Right renal pelvis (tissue), 4 donors: ENCODE data around the gene LYZL1. TPM values are rescaled to one million over a fixed set of nuclear protein-coding genes. Genes with fewer than 3 reads are reported as not detected.
"Not testable (repeated sequence)": the region's sequence is repeated elsewhere in the genome, so short reads cannot be mapped to it uniquely, and the experiment has no call there.

Source experiments
- DNase-seq, 4 donors: peaks; one replicate each; pipeline ENCODE4 v3.0.0-alpha.2; 2013; ENCODE audit warnings: low read depth in 4 of 4, low spot score in 3 of 4, missing footprints in 1 of 4
- polyA plus RNA-seq, 4 donors: library from polyadenylated mRNA; unstranded; fragments of 120-200 nt; gene quantifications; one replicate each; pipeline ENCODE4 v1.2.1, GENCODE V29; 2013; ENCODE audit not compliant: insufficient read length in 4 of 4

The LYZL1 gene
- polyA plus RNA-seq, 4 donors: not detected

DNA sequence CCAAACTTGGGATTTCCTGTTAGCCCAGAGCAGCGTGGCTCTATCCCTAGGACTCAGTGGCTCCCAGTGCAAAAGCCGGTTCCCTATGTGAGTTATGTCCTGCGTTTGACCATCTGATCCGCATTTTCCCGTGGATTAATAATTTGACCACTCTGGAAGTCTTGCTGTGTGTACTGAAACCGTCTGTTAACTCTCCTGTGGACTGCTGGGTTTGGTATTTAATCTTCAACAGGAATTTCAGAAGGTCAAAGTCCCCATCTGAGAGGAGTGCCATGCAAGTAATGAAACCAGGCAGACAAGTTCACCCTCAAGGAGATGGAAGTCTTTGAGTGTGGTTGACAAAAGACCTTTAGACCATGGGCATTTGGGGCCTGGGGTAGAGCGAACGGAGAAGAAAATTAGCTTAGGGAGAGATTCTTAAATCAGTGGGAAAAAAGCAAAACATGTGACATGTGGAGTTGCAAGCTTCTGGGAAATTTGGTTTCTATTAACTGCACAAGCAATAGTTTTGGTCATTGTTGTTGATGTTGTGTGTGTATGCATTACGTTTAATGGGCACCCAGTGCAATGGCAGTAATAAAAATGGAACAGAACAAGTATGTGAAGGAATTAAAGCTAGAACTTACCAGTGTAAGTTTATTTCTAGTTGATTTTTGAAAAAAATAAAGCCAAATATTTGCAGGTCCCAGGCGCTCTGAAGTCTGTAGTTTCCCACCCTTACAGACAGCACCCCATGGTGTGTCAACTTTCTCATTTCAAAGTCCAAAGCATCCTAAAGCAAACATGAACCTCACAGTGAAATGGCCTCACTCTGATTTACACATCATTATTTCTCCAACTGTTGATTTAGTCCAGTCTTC lies 38.2 kb downstream of the LYZL1 start:
- DNase-seq: no peak

DNA sequence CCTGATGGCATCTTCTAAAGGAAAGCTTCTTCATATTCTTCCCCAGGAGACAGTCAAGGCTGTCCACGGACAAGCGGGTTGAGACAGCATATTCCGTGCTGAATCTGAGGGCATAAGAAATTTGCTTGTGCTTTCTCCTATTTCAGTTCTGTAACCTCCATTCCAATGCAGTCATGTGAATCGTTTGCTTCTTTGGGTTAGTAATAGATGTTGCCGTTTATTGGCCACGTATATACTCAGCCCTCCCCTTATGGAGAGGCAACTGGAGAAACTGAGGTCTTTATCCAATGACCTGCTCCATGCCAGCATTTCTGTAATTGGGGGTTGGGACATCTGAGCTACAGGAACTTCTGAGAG lies 38.9 kb downstream of the LYZL1 start:
- no peak for DNase-seq

DNA sequence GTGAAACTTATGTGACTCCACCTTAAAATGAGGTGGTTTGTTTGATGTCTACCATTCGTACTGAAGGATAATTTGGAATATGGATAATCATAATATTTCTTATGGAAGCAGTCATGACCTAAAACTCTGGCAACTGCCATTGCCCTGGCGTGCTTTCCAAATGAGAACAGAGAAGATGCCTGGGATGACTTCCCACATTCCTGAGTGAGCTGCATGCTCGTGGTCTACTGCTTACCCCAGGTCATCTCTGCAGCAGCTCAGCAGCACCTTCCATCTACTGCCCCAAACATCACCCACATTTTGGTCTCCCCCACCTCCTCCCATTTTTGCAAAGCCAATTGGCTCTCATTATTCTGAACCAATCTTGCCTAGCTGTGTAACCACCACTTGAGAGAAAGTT lies 40.1 kb downstream of the LYZL1 start:
- DNase-seq: no peak

DNA sequence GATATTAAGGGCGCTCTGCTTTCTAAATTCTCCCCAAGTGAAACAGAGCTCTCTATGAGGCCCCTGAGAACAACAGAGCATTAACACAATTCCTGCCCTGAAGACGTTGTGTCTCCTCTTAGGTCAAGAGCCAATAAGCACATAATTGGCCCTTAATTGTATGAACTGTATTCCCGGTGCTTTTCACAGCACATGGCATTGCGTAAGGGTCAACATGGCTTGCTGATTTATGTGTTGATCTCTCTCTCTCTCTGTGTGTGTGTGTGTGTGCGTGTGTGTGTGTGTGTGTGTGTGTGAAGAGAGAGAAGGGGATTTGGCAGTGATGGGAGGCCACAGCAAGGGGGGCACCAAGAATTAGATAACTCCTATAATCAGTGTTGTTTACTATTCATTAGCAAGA lies 40.5 kb downstream of the LYZL1 start:
- DNase-seq: no peak

- no peak for DNase-seq
Measured at GRCh38 chr10:29332061-29332760, 43.3 kb downstream of the LYZL1 start.

GRCh38 chr10:29332761-29333148 lies 43.9 kb downstream of the LYZL1 start:
- DNase-seq: no peak

DNA sequence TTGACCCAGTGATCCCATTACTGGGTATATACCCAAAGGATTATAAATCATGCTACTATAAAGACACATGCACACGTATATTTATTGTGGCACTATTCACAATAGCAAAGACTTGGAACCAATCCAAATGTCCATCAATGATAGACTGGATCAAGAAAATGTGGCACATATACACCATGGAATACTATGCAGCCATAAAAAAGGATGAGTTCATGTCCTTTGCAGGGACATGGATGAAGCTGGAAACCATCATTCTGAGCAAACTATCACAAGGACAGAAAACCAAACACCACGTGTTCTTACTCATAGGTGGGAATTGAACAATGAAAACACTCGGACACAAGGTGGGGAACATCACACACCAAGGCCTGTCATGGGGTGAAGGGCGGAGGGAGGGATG lies 48.7 kb downstream of the LYZL1 start:
- not testable (repeated sequence) for DNase-seq

DNA sequence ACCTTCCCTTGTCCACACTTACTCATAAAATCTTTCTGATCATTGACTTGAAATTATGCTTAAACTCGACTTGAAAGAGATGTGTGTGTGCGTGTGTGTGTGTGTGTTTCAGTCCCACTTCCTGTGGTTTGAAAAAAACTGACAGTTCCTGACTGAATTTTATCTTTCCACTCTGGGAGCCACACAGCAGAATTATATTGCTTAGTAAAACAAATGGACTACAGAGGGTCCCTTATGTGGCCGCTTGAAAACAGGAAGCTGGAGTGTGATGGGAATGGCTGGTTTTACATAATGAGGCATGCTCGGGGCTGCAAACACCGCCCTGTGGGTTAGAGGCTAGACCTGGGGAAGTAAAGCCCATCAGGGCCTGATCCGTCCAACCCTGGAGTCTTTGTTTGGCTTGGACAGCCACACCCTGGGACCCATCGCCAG lies 54.8 kb downstream of the LYZL1 start:
- DNase-seq: no peak

- no peak for DNase-seq
Measured at GRCh38 chr10:29344073-29344820, 55.4 kb downstream of the LYZL1 start.

- DNase-seq: no peak
Measured at GRCh38 chr10:29345144-29345909, 56.5 kb downstream of the LYZL1 start.

- DNase-seq: no peak
Measured at GRCh38 chr10:29345910-29346209, 57.0 kb downstream of the LYZL1 start.

GRCh38 chr10:29346296-29347001 lies 57.6 kb downstream of the LYZL1 start:
- DNase-seq: no peak

- DNase-seq: no peak
Measured at GRCh38 chr10:29348836-29349235, 60.0 kb downstream of the LYZL1 start.

DNA sequence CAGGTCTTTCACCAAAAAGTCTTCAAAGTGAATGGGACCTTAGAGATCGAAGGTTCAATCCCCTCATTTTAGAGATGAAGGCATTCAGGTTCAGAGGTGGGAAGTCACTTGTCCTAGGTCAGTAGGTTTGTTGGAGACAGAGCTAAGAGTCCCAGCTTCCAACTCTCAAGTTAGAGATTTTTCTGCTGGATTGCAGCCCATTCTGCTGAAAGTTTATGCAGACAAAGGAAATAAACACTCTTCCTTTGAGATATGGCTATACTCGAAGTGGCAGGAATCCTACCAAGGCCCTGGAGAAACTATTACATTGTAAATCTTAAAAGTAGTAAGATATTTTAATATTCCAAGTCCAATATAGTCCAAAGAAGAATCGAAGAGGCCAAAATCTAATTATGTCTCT lies 64.4 kb downstream of the LYZL1 start:
- DNase-seq: no peak

DNA sequence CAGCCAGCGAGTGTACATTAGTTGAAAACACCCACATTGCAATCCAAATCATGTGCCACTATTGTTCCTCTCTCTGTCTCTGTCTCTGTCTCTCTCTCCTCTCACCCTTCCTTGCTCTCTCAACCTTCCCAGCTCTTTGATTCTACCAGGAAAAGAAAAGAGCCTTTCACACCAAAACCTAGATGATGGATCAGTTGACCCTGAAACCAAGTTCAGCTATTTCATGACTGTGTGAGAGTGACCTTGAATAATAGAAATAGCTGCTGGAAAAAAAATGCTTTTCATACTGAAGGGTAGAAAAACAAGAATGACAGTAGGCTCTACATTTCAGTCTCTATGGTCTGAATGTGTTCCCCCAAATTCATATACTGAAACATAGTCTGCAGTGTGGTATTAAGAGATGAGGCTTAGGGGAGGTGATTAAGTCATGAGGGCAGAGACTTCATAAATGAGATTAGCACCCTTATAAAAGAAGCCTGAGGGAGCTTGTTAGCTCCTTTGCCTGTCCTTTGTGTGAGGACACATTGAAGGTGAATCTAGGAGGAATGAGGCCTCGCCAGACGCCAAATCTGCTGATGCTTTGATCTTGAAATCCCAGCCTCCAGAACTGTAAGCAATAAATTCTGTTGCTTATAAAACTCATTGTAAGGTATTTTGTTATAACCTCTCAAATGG lies 65.2 kb downstream of the LYZL1 start:
- no peak for DNase-seq

DNA sequence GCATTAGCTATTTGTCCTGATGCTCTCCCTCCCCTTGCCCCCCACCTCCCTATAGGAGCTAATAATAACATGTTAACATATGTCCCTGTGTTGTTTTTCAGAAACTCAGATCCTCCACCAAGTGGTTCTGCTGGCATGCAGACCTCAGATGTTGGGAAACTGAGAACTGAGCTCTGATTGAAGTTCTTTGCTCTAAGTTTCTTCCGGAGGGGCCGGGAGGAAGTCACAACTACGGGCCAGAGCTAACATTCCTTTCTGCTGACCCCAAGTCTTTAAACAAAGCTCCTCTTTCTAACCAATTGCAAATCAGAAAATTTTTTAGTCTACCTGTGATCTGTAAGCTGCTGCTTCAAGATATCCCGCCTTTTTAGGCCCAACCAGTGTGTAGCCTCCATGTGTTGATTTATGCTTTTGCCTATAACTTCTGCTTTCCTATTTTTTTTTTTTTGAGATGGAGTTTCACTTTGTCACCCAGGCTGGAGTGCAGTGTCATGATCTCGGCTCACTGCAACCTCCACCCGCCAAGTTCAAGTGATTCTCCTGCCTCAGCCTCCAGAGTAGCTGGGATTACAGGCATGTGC lies 66.6 kb downstream of the LYZL1 start:
- no peak for DNase-seq

- no peak for DNase-seq
Measured at GRCh38 chr10:29356931-29357330, 68.1 kb downstream of the LYZL1 start.

DNA sequence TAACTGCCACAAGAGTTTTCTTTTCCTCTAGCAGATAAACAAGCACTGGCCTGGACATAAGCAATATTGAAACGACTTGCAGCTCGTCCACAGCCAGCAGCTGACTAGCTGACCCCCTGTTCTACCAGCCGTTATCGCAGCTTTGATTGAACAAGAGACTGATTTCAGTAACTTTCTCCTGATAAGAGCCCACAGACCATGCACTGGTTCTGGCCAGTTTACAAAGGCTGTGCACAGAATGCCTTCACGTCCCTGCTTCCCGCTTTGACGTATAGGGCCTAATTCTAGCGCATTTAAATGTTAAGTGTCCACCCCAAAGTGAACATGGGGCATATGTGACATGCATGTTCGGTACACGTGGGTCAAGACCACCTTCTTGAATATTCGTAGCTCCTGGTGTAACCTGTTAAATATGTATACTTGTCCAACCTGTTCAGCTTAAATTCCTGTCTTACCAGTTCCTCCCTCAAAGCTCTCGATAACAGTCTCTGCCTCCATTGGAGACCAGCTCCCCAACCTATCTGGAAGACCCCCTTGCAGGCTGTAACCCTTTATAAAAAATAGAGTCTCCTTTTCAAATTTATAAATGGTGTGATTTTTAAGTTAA lies 69.2 kb downstream of the LYZL1 start:
- no peak for DNase-seq
